Upper lobe of left lung (tissue), 4 donors: ENCODE measurements around the gene RHOV.
A peak's percentile ranks its signal among the peaks of the same experiment; 100 is the strongest.

ENCODE experiments used
- POLR2AphosphoS5 ChIP-seq, 2 donors: sonication (generic); formaldehyde crosslinking; IDR thresholded peaks; one replicate each; pipeline ENCODE4 v1.5.1; 2017; ENCODE audit warnings: antibody characterized with exemption in 2 of 2
- TF ChIP-seq, protein P1 (sequence below), 6 experiments: fragments of 450-650 bp in 4 of 6; fragments of 200-600 bp in 2 of 6; sonication (generic) in 2 of 6; IDR thresholded peaks; one replicate each; pipeline ENCODE4 v1.5.1; 2016 to 2019; ENCODE audit warnings: antibody characterized with exemption in 6 of 6

DNA sequence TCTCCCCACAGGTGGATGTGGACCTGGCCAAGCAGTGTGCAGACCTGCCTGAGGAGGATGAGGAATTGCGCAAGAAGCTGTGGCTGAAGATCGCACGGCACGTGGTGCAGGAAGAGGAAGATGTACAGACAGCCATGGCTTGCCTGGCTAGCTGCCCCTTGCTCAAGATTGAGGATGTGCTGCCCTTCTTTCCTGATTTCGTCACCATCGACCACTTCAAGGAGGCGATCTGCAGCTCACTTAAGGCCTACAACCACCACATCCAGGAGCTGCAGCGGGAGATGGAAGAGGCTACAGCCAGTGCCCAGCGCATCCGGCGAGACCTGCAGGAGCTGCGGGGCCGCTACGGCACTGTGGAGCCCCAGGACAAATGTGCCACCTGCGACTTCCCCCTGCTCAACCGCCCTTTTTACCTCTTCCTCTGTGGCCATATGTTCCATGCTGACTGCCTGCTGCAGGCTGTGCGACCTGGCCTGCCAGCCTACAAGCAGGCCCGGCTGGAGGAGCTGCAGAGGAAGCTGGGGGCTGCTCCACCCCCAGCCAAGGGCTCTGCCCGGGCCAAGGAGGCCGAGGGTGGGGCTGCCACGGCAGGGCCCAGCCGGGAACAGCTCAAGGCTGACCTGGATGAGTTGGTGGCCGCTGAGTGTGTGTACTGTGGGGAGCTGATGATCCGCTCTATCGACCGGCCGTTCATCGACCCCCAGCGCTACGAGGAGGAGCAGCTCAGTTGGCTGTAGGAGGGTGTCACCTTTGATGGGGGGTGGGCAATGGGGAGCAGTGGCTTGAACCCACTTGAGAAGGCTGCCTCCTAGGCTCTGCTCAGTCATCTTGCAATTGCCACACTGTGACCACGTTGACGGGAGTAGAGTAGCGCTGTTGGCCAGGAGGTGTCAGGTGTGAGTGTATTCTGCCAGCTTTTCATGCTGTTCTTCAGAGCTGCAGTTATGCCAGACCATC lies 28.8 kb upstream of the RHOV start:
- peak; percentile 53 to 60 for TF ChIP-seq POLR2AphosphoS5 (IDR thresholded peaks at IDR 0.05)
- TF ChIP-seq, protein P1, sequence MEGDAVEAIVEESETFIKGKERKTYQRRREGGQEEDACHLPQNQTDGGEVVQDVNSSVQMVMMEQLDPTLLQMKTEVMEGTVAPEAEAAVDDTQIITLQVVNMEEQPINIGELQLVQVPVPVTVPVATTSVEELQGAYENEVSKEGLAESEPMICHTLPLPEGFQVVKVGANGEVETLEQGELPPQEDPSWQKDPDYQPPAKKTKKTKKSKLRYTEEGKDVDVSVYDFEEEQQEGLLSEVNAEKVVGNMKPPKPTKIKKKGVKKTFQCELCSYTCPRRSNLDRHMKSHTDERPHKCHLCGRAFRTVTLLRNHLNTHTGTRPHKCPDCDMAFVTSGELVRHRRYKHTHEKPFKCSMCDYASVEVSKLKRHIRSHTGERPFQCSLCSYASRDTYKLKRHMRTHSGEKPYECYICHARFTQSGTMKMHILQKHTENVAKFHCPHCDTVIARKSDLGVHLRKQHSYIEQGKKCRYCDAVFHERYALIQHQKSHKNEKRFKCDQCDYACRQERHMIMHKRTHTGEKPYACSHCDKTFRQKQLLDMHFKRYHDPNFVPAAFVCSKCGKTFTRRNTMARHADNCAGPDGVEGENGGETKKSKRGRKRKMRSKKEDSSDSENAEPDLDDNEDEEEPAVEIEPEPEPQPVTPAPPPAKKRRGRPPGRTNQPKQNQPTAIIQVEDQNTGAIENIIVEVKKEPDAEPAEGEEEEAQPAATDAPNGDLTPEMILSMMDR (IDR thresholded peaks at IDR 0.05) = no peak
